ENCODE measurements around the gene PDCD1LG2. TPM values are rescaled to one million over a fixed set of nuclear protein-coding genes. Genes with fewer than 3 reads are reported as not detected.

PDCD1LG2 gene
- total RNA-seq, 4 donors from 2014 or later: 3.4 to 8.8 (median 5.5) TPM

- no peak for TF ChIP-seq CTCF (IDR thresholded peaks at IDR 0.05; ENCODE audit: low read depth)
These were observed 98.9 kb downstream of the PDCD1LG2 start for GRCh38 chr9:5609226-5609596.

GRCh38 chr9:5610491-5610890 is 100.2 kb downstream of the PDCD1LG2 start:
- no peak for TF ChIP-seq CTCF (IDR thresholded peaks at IDR 0.05; ENCODE audit: low read depth)

- TF ChIP-seq CTCF (IDR thresholded peaks at IDR 0.05; ENCODE audit: low read depth): no peak
These were observed 101.2 kb downstream of the PDCD1LG2 start for GRCh38 chr9:5611321-5612184.

- TF ChIP-seq CTCF (IDR thresholded peaks at IDR 0.05; ENCODE audit: low read depth): no peak
These were observed 101.8 kb downstream of the PDCD1LG2 start for GRCh38 chr9:5612185-5612530.

- TF ChIP-seq CTCF (IDR thresholded peaks at IDR 0.05; ENCODE audit: low read depth): no peak
These were observed 103.9 kb downstream of the PDCD1LG2 start for GRCh38 chr9:5614192-5614591.

- TF ChIP-seq CTCF (IDR thresholded peaks at IDR 0.05; ENCODE audit: low read depth): no peak
These were observed 104.7 kb downstream of the PDCD1LG2 start for GRCh38 chr9:5614985-5615384.

- no peak for TF ChIP-seq CTCF (IDR thresholded peaks at IDR 0.05; ENCODE audit: low read depth)
These were observed 107.4 kb downstream of the PDCD1LG2 start for GRCh38 chr9:5617749-5618148.
